OCI-LY7 (cell line): ENCODE measurements around the gene TAS1R2. TPM values are rescaled to one million over a fixed set of nuclear protein-coding genes. Genes with fewer than 3 reads are reported as not detected.

Source experiments
- BruUV-seq: library from RNA; stranded (reverse); fragments of 400-500 nt; replicated peaks from 2 replicates; lab custom pipeline; 2021; lab: Mats Ljungman, UMichigan
- CTCF ChIA-PET: fragments of 300-600 bp; sonication (Branson Sonifier 250); formaldehyde crosslinking; loops from one replicate; lab custom pipeline; 2022; ENCODE audit warnings: antibody characterized with exemption; ENCODE audit not compliant: unreplicated experiment; lab: Charles Lee
- POLR2A ChIA-PET: fragments of 300-600 bp; sonication (Branson Sonifier 250); formaldehyde crosslinking; loops from one replicate; lab custom pipeline; 2022; ENCODE audit warnings: antibody characterized with exemption; lab: Charles Lee
- DNase-seq: peaks from one replicate; pipeline ENCODE4 v3.0.0-alpha.2; 2015; ENCODE audit warnings: low spot score
- H2AFZ ChIP-seq: fragments of 200-600 bp; sonication (generic), shearing (Covaris generic); 2 replicates; pipeline ENCODE4 v1.6.1; 2014; ENCODE audit warnings: mild to moderate bottlenecking, antibody characterized with exemption, low read length, moderate library complexity
- H3K27ac ChIP-seq: fragments of 200-600 bp; sonication (generic); 2 replicates; pipeline ENCODE4 v1.5.1; 2014; ENCODE audit warnings: mixed run types, low read depth, mild to moderate bottlenecking, moderate library complexity, low read length, inconsistent platforms; ENCODE audit not compliant: poor library complexity, severe bottlenecking
- H3K36me3 ChIP-seq: fragments of 200-600 bp; sonication (generic); 2 replicates; pipeline ENCODE4 v1.6.1; 2014; ENCODE audit warnings: mild to moderate bottlenecking, antibody characterized with exemption, low read length, moderate library complexity, mixed read lengths; ENCODE audit not compliant: insufficient read depth
- H3K4me1 ChIP-seq: fragments of 200-600 bp; sonication (generic); 2 replicates; pipeline ENCODE4 v1.5.1; 2014; ENCODE audit warnings: mild to moderate bottlenecking, low read length; ENCODE audit not compliant: insufficient read depth, poor library complexity, severe bottlenecking
- H3K4me2 ChIP-seq: fragments of 200-600 bp; sonication (generic); 2 replicates; pipeline ENCODE4 v1.6.1; 2014; ENCODE audit warnings: mild to moderate bottlenecking, low read length
- H3K4me3 ChIP-seq: fragments of 200-600 bp; sonication (generic); 2 replicates; pipeline ENCODE4 v1.5.1; 2014; ENCODE audit warnings: mild to moderate bottlenecking, low read depth, low read length; ENCODE audit not compliant: poor library complexity, severe bottlenecking
- H3K79me2 ChIP-seq: fragments of 200-600 bp; sonication (generic); 2 replicates; pipeline ENCODE4 v1.6.1; 2016; ENCODE audit warnings: low read depth, mild to moderate bottlenecking, low read length, moderate library complexity, mixed read lengths; ENCODE audit not compliant: insufficient read depth
- H3K9me2 ChIP-seq: fragments of 200-600 bp; sonication (generic); 2 replicates; pipeline ENCODE4 v1.6.1; 2016; ENCODE audit warnings: mild to moderate bottlenecking, low read length, mixed read lengths; ENCODE audit not compliant: insufficient read depth
- H3K9me3 ChIP-seq: fragments of 200-600 bp; sonication (generic); 2 replicates; pipeline ENCODE4 v1.6.1; 2014; ENCODE audit warnings: mild to moderate bottlenecking, mixed run types, low read length, mixed read lengths
- H4K20me1 ChIP-seq: fragments of 200-600 bp; sonication (generic); 2 replicates; pipeline ENCODE4 v1.6.1; 2014; ENCODE audit warnings: mild to moderate bottlenecking, antibody characterized with exemption, low read length, moderate library complexity, mixed read lengths; ENCODE audit not compliant: insufficient read depth
- EZH2phosphoT487 ChIP-seq: fragments of 200-600 bp; sonication (generic); IDR thresholded peaks from 2 replicates; pipeline ENCODE4 v1.6.1; 2018; ENCODE audit warnings: low read depth, borderline replicate concordance, mild to moderate bottlenecking, mixed run types, antibody characterized with exemption, low read length, moderate library complexity, mixed read lengths
- intact Hi-C: fragments of 100-400 bp; cut with micrococcal nuclease; formaldehyde crosslinking; loops from one replicate; pipeline ENCODE4 v1.10.0; 2022; ENCODE audit not compliant: unreplicated experiment
- total RNA-seq, 2 experiments: library from RNA; depleted of rRNA in 1 of 2; stranded (reverse); fragments of >200 nt in 1 of 2; shearing (Covaris generic) in 1 of 2; gene quantifications; 2 replicates each; pipeline ENCODE4 v1.2.3, GENCODE V29; 2014 to 2022
- TF ChIP-seq, protein P1 (sequence below): fragments of 200-600 bp; sonication (generic); conservative IDR thresholded peaks from 2 replicates; pipeline ENCODE4 v1.5.1; 2014; ENCODE audit warnings: mild to moderate bottlenecking, antibody characterized with exemption, low read length, moderate library complexity, mixed read lengths

TAS1R2 gene
- total RNA-seq, 2 experiments from 2014 or later, result not detected

GRCh38 chr1:18807334-18808063, 52.0 kb downstream of the TAS1R2 start:
- no peaks in the 10 kb centered on the region for H3K36me3 ChIP-seq
- TF ChIP-seq EZH2phosphoT487, result no peak
- TF ChIP-seq, protein P1, sequence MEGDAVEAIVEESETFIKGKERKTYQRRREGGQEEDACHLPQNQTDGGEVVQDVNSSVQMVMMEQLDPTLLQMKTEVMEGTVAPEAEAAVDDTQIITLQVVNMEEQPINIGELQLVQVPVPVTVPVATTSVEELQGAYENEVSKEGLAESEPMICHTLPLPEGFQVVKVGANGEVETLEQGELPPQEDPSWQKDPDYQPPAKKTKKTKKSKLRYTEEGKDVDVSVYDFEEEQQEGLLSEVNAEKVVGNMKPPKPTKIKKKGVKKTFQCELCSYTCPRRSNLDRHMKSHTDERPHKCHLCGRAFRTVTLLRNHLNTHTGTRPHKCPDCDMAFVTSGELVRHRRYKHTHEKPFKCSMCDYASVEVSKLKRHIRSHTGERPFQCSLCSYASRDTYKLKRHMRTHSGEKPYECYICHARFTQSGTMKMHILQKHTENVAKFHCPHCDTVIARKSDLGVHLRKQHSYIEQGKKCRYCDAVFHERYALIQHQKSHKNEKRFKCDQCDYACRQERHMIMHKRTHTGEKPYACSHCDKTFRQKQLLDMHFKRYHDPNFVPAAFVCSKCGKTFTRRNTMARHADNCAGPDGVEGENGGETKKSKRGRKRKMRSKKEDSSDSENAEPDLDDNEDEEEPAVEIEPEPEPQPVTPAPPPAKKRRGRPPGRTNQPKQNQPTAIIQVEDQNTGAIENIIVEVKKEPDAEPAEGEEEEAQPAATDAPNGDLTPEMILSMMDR, result no peak
- H3K9me3 ChIP-seq, result no peaks in the 10 kb centered on the region
- CTCF ChIA-PET, result no interaction called here
- H3K9me2 ChIP-seq, result no peaks in the 10 kb centered on the region
- H3K27ac ChIP-seq, result no peak overlapping the region
- no peak overlapping the region for H3K4me2 ChIP-seq
- H4K20me1 ChIP-seq, result no peaks in the 10 kb centered on the region
- intact Hi-C loops, result no loop called here
- POLR2A ChIA-PET, result interaction anchor here (0.7 kb wide), 1 partner anchor 45 kb away, joined by 3 read pairs; no protein-coding TSS in a partner anchor
- H3K4me1 ChIP-seq, result no peaks in the 10 kb centered on the region
- BruUV-seq, result no TSS peak
- DNase-seq, result no peak
- no peaks in the 10 kb centered on the region for H3K79me2 ChIP-seq
- no peak overlapping the region for H3K4me3 ChIP-seq
- no peak overlapping the region for H2AFZ ChIP-seq

DNA sequence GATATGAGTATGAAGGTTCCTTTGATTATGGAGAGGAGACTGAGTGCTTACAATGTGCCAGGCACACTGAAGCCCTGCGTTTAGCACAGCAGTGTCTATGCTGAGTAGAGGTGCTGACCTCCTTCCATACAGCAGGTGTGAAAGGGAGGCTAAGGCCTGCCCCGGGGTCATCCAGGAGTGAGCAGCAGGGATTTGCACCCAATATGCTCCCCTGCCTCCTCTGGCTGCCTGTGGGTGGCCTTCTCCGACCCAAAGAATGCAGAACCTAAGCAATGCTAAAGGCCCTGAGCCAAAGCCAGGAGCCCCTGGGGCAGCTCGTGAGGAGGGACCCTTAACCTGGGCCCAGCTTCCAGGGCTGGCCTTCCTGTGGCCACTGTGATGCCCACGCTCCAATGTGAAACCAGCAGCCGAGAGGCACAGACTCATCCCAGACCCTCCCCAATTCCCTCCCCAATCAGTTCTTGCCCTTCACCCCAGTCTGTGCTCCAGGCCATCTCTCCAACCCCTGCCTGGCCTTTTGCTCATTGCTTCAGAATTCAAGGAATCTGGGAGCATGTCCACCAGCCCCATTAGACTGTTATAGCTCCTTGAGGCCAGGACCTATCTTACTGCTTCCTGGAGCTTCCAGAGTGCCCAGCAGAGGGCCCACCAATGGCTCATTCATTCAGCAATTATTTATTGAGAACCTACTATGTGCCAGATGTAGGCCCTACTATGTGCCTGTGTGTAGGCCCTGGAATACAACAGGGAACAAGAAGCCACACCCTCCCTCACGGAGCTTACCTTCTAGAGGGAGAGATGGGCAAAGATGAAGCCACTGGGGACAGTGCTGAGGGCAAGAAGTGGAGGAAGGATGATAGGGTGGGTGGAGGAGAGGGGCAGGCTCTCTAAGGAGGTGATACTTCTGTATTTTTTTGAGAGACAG, 53.3 kb downstream of the TAS1R2 start:
- H3K9me3 ChIP-seq, result no peaks in the 10 kb centered on the region
- H3K9me2 ChIP-seq, result no peaks in the 10 kb centered on the region
- TF ChIP-seq EZH2phosphoT487, result no peak
- TF ChIP-seq, protein P1, result no peak
- no peak overlapping the region for H3K4me3 ChIP-seq
- DNase-seq, result no peak
- H3K4me2 ChIP-seq, result no peak overlapping the region
- no peaks in the 10 kb centered on the region for H4K20me1 ChIP-seq
- BruUV-seq, result no TSS peak
- ChIA-PET CTCF (no interaction called here), POLR2A (no interaction called here)
- no peak overlapping the region for H2AFZ ChIP-seq
- no peaks in the 10 kb centered on the region for H3K79me2 ChIP-seq
- no peaks in the 10 kb centered on the region for H3K4me1 ChIP-seq
- intact Hi-C loops, result no loop called here
- no peak overlapping the region for H3K27ac ChIP-seq
- H3K36me3 ChIP-seq, result no peaks in the 10 kb centered on the region
